Vagina (tissue), 2 donors: ENCODE results near the gene TMEM203. TPM values are rescaled to one million over a fixed set of nuclear protein-coding genes. Genes with fewer than 3 reads are reported as not detected.

Experiments used
- DNase-seq, 2 donors: peaks; one replicate each; pipeline ENCODE4 v3.0.0-alpha.2; 2017; ENCODE audit errors: extremely low spot score in 2 of 2
- H3K27ac ChIP-seq: fragments of 200-600 bp; sonication (generic); one replicate; pipeline ENCODE4 v1.5.1; 2019
- H3K27me3 ChIP-seq: fragments of 200-600 bp; sonication (generic); one replicate; pipeline ENCODE4 v1.5.1; 2019
- H3K36me3 ChIP-seq, 2 donors: fragments of 200-600 bp; sonication (generic); one replicate each; pipeline ENCODE4 v1.5.1; 2017 to 2019
- H3K4me1 ChIP-seq: fragments of 200-600 bp; sonication (generic); one replicate; pipeline ENCODE4 v1.5.1; 2019
- H3K4me3 ChIP-seq, 2 donors: fragments of 200-600 bp; sonication (generic); 1 replicate in 1 of 2; 2 replicates in 1 of 2; pipeline ENCODE4 v1.5.1; 2016 to 2019
- H3K9me3 ChIP-seq: fragments of 200-600 bp; sonication (generic); one replicate; pipeline ENCODE4 v1.5.1; 2019
- CTCF ChIP-seq, 3 experiments: fragments of 450-650 bp in 2 of 3; fragments of 200-600 bp in 1 of 3; sonication (generic) in 1 of 3; IDR thresholded peaks; one replicate each; pipeline ENCODE4 v1.5.1; 2017 to 2019; ENCODE audit warnings: antibody characterized with exemption in 3 of 3, mild to moderate bottlenecking in 2 of 3, moderate library complexity in 2 of 3
- POLR2A ChIP-seq, 2 donors: fragments of 450-650 bp; IDR thresholded peaks; one replicate each; pipeline ENCODE4 v1.6.1; 2017; ENCODE audit warnings: antibody characterized with exemption in 2 of 2, mild to moderate bottlenecking in 2 of 2, moderate library complexity in 2 of 2
- POLR2AphosphoS5 ChIP-seq, 2 donors: sonication (generic); formaldehyde crosslinking; IDR thresholded peaks; one replicate each; pipeline ENCODE4 v1.9.0; 2017; ENCODE audit warnings: antibody characterized with exemption in 2 of 2, mild to moderate bottlenecking in 2 of 2, low read depth in 1 of 2; ENCODE audit not compliant: insufficient read depth in 1 of 2
- intact Hi-C: fragments of 100-400 bp; cut with DNase I; formaldehyde crosslinking; loops from one replicate; pipeline ENCODE4 v1.15.1; 2023
- total RNA-seq: library from RNA; depleted of rRNA; stranded (reverse); fragments of >200 nt; gene quantifications from one replicate; pipeline ENCODE4 v1.2.3, GENCODE V29; 2016

Gene TMEM203
- total RNA-seq, 1 donor from 2014 or later, result 24.6 TPM

GRCh38 chr9:137219757-137220316 lies 14.4 kb upstream of the TMEM203 start:
- Histone ChIP-seq H3K27me3 (no peaks in the 10 kb centered on the region), H3K9me3 (no peaks in the 10 kb centered on the region), H3K27ac (no peak overlapping the region), H3K36me3 (no peaks in the 10 kb centered on the region), H3K4me3 (no peak overlapping the region), H3K4me1 (peaks cover 43% of the 10 kb centered on the region)
- intact Hi-C loops, result no loop called here
- no peak for DNase-seq
- no peak for TF ChIP-seq POLR2A (IDR thresholded peaks at IDR 0.05)
- TF ChIP-seq CTCF (IDR thresholded peaks at IDR 0.05), result no peak
- TF ChIP-seq POLR2AphosphoS5 (IDR thresholded peaks at IDR 0.05; ENCODE audit: insufficient read depth in 1 of 2, low read depth in 1 of 2), result no peak

GRCh38 chr9:137218754-137219271 lies 13.4 kb upstream of the TMEM203 start:
- intact Hi-C loops, result no loop called here
- TF ChIP-seq CTCF (IDR thresholded peaks at IDR 0.05) (no peak), POLR2A (IDR thresholded peaks at IDR 0.05) (no peak), POLR2AphosphoS5 (IDR thresholded peaks at IDR 0.05; ENCODE audit: insufficient read depth in 1 of 2, low read depth in 1 of 2) (no peak)
- DNase-seq, result no peak
- H3K36me3 ChIP-seq, result no peaks in the 10 kb centered on the region
- peaks cover 36% of the 10 kb centered on the region for H3K4me1 ChIP-seq
- H3K27ac ChIP-seq, result no peak overlapping the region
- H3K4me3 ChIP-seq, result peak overlapping the region in 1 of 2 donors; percentile 35
- H3K9me3 ChIP-seq, result no peaks in the 10 kb centered on the region
- H3K27me3 ChIP-seq, result no peaks in the 10 kb centered on the region

- Histone ChIP-seq H3K36me3 (no peaks in the 10 kb centered on the region), H3K27me3 (no peaks in the 10 kb centered on the region), H3K4me3 (peak overlapping the region in 1 of 2 donors; percentile 35), H3K27ac (no peak overlapping the region), H3K4me1 (peaks cover 34% of the 10 kb centered on the region), H3K9me3 (no peaks in the 10 kb centered on the region)
- DNase-seq, result no peak
- TF ChIP-seq POLR2AphosphoS5 (IDR thresholded peaks at IDR 0.05; ENCODE audit: insufficient read depth in 1 of 2, low read depth in 1 of 2) (no peak), POLR2A (IDR thresholded peaks at IDR 0.05) (no peak), CTCF (IDR thresholded peaks at IDR 0.05) (no peak)
- intact Hi-C loops, result no loop called here
Measured at GRCh38 chr9:137218212-137218753, 12.8 kb upstream of the TMEM203 start.

GRCh38 chr9:137217276-137218211 lies 12.1 kb upstream of the TMEM203 start:
- H3K4me3 ChIP-seq, result peak overlapping the region in 1 of 2 donors; percentile 35
- intact Hi-C loops, result no loop called here
- H3K36me3 ChIP-seq, result no peaks in the 10 kb centered on the region
- H3K4me1 ChIP-seq, result peaks cover 28% of the 10 kb centered on the region
- H3K27ac ChIP-seq, result peak overlapping the region; percentile 48
- TF ChIP-seq CTCF (IDR thresholded peaks at IDR 0.05), result no peak
- peak; percentile 54 to 56 for TF ChIP-seq POLR2AphosphoS5 (IDR thresholded peaks at IDR 0.05; ENCODE audit: insufficient read depth in 1 of 2, low read depth in 1 of 2)
- no peaks in the 10 kb centered on the region for H3K27me3 ChIP-seq
- no peaks in the 10 kb centered on the region for H3K9me3 ChIP-seq
- no peak for DNase-seq
